ENCODE measurements around the gene SLC22A3.
"Not testable (repeated sequence)": the region's sequence is repeated elsewhere in the genome, so short reads cannot be mapped to it uniquely, and the experiment has no call there.

SLC22A3 gene, protein sequence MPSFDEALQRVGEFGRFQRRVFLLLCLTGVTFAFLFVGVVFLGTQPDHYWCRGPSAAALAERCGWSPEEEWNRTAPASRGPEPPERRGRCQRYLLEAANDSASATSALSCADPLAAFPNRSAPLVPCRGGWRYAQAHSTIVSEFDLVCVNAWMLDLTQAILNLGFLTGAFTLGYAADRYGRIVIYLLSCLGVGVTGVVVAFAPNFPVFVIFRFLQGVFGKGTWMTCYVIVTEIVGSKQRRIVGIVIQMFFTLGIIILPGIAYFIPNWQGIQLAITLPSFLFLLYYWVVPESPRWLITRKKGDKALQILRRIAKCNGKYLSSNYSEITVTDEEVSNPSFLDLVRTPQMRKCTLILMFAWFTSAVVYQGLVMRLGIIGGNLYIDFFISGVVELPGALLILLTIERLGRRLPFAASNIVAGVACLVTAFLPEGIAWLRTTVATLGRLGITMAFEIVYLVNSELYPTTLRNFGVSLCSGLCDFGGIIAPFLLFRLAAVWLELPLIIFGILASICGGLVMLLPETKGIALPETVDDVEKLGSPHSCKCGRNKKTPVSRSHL

DNA sequence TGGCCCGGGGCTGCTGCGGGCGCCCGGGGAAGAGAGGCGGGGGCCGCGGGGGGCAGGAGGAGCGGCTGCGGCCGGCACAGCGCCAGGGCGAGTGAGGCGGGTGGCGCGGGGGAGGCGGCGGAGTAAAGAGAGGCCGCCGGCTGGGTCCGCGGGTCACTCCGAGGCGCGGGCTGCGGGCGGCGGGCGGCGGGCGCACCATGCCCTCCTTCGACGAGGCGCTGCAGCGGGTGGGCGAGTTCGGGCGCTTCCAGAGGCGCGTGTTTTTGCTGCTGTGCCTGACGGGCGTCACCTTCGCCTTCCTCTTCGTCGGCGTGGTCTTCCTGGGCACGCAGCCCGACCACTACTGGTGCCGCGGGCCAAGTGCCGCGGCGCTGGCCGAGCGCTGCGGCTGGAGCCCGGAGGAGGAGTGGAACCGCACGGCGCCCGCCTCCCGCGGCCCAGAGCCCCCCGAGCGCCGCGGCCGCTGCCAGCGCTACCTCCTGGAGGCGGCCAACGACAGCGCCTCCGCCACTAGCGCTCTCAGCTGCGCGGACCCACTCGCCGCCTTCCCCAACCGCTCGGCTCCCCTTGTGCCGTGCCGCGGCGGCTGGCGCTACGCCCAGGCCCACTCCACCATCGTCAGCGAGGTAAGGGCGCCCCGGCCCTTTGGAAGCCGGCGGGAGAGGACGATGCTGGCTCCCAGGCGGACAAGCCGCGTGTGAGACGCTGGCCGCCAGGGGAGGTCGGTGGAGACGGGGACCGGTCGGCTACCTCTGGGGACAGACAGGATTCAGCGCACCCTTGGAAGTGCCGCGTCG lies at the start of gene SLC22A3:
TSS of gene SLC22A3 (plus strand) at position 156 of the 797 bp plus-strand sequence. CDS start at position 198, 42 bp downstream.
- no peak for DNase-seq (ENCODE audit: low read depth)
- TF ChIP-seq, protein P1, sequence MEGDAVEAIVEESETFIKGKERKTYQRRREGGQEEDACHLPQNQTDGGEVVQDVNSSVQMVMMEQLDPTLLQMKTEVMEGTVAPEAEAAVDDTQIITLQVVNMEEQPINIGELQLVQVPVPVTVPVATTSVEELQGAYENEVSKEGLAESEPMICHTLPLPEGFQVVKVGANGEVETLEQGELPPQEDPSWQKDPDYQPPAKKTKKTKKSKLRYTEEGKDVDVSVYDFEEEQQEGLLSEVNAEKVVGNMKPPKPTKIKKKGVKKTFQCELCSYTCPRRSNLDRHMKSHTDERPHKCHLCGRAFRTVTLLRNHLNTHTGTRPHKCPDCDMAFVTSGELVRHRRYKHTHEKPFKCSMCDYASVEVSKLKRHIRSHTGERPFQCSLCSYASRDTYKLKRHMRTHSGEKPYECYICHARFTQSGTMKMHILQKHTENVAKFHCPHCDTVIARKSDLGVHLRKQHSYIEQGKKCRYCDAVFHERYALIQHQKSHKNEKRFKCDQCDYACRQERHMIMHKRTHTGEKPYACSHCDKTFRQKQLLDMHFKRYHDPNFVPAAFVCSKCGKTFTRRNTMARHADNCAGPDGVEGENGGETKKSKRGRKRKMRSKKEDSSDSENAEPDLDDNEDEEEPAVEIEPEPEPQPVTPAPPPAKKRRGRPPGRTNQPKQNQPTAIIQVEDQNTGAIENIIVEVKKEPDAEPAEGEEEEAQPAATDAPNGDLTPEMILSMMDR (conservative IDR thresholded peaks at IDR 0.05; ENCODE audit: control insufficient read depth, insufficient read depth, low read depth, low read length), result no peak
- peak within 1 kb of the TSS; percentile 40 for H3K4me3 ChIP-seq (ENCODE audit: control insufficient read depth, low read depth, low read length)

DNA sequence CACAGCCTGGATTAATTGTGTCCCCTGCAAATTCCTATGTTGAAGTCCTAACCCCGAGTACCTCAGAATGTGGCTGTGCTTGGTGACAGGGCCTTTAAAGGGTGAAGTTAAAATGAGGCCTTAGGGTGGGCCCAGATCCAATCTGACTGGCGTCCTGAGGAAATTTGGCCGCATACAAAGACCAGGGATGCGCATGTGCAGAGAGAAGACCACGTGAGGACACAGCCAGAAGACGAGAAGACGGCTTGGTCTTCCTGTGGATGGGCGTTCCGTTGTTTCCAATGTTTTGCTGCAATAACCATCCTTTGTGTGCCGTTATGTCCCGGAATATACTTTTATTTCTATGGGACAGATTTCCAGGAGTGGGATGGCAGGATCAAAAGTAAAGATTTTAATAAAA lies 48.6 kb upstream of the SLC22A3 start:
- TF ChIP-seq, protein P1 (conservative IDR thresholded peaks at IDR 0.05; ENCODE audit: control insufficient read depth, insufficient read depth, low read depth, low read length), result no peak
- DNase-seq (ENCODE audit: low read depth), result no peak
- H3K4me3 ChIP-seq (ENCODE audit: control insufficient read depth, low read depth, low read length), result no peak overlapping the region

DNA sequence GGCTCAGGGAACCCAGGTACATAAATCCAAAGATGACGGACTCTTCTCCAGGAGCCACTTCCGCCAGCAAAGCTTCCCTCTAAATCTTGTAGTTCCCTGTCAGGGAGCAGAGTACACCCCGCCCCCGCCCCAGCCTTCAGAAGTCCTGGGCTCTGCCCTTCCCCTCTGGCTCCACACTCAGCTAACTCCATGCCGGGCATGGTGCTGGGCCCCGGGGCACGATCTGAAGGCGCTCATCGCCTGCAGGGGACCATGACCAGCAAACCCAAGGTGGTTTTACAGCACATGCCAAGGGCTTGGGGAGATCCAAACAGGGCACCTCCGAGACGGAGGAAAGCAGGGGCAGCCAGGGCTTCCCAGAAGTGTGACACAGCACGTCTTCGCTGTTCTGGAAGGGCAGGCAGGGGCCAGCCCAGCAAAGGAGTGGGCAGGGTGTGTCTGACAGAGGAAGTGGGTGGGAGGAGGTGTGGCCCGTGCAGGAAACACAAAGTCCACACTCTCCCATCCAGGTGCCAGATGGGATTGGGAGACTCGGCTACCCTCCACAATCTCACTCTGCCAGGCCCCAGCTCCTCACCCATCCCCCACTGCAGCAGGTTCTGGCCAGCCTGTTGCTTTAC lies 48.0 kb upstream of the SLC22A3 start:
- DNase-seq (ENCODE audit: low read depth), result no peak
- no peak overlapping the region for H3K4me3 ChIP-seq (ENCODE audit: control insufficient read depth, low read depth, low read length)
- TF ChIP-seq, protein P1 (conservative IDR thresholded peaks at IDR 0.05; ENCODE audit: control insufficient read depth, insufficient read depth, low read depth, low read length), result no peak

DNA sequence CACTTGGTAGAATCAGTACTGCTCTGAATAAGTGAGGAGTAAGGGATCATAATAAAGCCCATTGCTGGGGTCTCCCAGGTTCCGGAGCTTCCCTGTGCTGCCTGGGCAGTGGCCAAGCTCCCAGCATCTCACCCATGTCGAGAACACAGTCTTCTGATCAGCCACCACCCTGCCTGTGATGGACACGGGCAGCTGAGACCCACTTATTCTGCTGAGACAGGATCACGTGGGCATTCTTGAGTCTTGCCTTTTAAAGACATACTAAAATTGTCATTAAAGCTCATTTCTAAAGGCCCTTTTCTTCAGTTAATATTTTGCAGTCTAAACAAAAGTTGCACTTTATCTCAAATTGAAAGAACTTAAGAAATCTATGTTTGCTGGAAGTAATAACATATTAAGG lies 46.8 kb upstream of the SLC22A3 start:
- DNase-seq (ENCODE audit: low read depth), result no peak
- no peak overlapping the region for H3K4me3 ChIP-seq (ENCODE audit: control insufficient read depth, low read depth, low read length)
- TF ChIP-seq, protein P1 (conservative IDR thresholded peaks at IDR 0.05; ENCODE audit: control insufficient read depth, insufficient read depth, low read depth, low read length), result no peak

DNA sequence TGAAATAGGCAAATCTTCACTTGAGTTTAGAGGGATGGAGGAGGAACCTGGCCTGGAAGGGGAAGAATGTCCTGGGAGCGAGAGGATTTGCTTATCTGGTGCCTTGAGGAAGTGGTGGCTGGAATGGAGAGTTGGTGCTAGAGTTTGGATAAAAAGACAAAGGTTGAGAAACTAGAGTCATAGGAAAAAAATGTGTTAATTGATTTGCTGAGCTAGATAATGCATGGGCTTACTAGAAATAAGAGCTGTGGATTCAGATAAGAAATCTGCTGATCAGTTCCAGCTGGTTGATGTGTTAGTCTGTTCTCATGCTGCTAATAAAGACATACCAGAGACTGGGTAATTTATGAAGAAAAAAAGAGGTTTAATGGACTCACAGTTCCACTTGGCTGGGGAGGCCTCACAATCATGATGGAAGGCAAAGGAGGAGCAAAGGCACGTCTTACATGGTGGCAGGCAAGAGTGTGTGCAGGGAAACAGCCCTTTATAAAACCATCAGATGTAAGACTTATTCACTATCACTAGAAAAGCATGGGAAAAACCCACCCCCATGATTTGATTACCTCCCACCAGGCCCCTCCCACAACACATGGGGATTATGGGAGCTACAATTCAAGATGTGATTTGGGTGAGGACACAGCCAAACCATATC lies 45.6 kb upstream of the SLC22A3 start:
- not testable (repeated sequence) for H3K4me3 ChIP-seq (ENCODE audit: control insufficient read depth, low read depth, low read length); DNase-seq (ENCODE audit: low read depth)

DNA sequence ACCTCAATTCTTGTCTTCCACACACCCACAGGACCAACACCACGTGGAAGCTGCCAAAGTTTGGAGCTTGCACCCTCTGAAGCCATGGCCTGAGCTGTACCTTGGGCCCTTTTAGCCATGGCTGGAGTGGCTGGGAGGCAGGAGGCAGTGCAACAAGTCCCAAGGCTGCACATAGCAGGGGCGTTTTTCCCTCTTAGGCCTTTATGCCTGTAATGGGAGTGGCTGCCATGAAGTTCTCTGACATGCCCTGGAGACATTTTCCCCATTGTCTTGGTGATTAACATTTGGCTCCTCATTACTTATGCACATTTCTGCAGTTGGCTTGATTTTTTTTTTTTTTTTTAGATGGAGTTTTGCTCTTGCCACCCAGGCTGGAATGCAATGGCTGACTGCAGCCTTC lies 44.4 kb upstream of the SLC22A3 start:
- DNase-seq (ENCODE audit: low read depth), result no peak
- TF ChIP-seq, protein P1 (conservative IDR thresholded peaks at IDR 0.05; ENCODE audit: control insufficient read depth, insufficient read depth, low read depth, low read length), result no peak
- no peak overlapping the region for H3K4me3 ChIP-seq (ENCODE audit: control insufficient read depth, low read depth, low read length)
